ENCODE measurements around the gene ELAVL3. TPM values are rescaled to one million over a fixed set of nuclear protein-coding genes. Genes with fewer than 3 reads are reported as not detected.
A peak's percentile ranks its signal among the peaks of the same experiment; 100 is the strongest.
"Not testable (repeated sequence)": the region's sequence is repeated elsewhere in the genome, so short reads cannot be mapped to it uniquely, and the experiment has no call there.

The ELAVL3 gene
- total RNA-seq, 1 experiment from 2014 or later, result not detected

GRCh38 chr19:11406703-11407236, 74.1 kb downstream of the ELAVL3 start:
- not testable (repeated sequence) for DNase-seq (ENCODE audit: low read depth)

DNA sequence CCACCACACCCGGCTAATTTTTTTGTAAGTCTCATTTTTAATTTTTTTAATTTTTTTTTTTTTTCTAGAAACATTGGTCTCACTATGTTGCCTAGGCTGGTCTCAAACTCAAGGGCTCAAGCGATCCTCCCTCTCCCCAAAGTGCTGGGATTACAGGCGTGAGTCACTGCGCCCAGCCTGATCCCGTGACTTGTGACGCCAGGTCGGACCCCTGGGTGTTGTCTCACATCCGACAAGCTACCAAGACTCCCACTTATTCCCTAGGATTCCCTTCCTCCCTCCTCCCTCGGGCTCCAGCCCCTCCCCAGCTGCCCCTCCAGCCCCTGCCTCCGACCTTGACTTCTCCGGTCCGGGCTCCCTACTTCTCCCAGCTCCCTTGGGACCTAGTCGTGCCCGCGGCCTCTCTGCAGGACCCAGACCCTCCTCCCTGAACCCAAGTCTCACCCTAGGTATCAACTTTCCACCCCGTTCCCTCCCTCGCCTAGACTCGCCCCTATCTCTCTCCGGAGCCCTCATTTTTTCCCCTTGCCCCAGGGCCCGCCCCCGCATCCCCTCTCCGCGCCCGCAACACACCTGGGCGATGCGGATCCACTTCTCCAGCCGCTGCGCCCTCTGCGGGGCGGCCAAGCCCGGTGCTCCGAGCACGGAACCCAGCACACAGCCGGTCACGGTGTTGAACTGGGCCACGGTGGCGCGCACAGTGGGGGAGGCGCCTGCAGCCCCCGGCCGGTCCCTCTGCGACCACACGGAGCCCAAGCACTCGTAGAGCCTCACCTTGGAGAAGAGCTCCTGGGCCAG, 74.8 kb downstream of the ELAVL3 start:
- DNase-seq (ENCODE audit: low read depth), result peak; percentile 37

GRCh38 chr19:11404588-11405222, 76.1 kb downstream of the ELAVL3 start:
- DNase-seq (ENCODE audit: low read depth), result no peak

DNA sequence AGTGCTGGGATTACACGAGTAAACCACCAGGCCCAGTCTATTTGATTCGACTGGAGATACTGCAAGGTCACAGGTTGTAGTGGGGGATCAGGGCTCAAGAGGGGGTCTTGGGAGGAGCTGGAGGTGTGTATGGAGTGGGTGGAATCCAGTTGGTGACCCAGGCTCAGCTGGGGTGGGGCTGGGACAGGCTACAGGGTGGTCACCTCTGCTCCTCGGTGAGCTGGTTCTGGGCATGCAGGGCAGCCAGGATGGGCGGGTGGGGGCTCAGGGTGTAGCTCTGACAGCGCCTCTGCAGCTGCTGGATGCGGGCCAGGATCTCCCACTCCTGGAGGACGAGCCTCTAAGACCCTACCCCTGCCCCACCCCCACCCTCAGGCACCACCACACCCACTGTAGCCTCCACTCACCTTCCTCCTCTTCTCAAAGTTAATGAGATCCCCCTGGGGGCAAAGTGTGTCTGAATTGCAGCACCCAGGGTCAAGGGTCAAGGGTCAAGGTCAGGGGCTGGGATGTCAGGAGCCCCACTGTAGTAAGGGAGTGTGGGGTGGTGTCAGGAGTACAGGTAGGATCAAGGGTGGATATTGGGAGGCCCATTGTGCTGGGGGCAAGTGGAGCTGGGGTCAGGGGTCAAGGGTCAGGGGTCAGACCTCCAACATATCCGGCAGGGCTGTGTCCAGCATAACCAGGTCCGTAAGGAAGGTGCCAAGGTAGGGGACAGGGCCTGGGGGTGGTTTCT, 78.9 kb downstream of the ELAVL3 start:
- no peak for DNase-seq (ENCODE audit: low read depth)

Other genes starting within 250 kb of the ELAVL3 start
- not detected in 2 replicates for gene ANGPTL8, start 241.4 kb downstream of the ELAVL3 start, total RNA-seq (2014; rRNA removed; shearing (Covaris generic))
- gene DOCK6, start 218.5 kb downstream of the ELAVL3 start, total RNA-seq (2014; rRNA removed; shearing (Covaris generic)), result 2.9 and 4.3 TPM in 2 replicates
- not detected in 2 replicates for gene TSPAN16, start 184.9 kb downstream of the ELAVL3 start, total RNA-seq (2014; rRNA removed; shearing (Covaris generic))
- 0.86 and 1.2 TPM in 2 replicates for gene RAB3D, start 141.4 kb downstream of the ELAVL3 start, total RNA-seq (2014; rRNA removed; shearing (Covaris generic))
- 124 and 181 TPM in 2 replicates for gene TMEM205, start 134.8 kb downstream of the ELAVL3 start, total RNA-seq (2014; rRNA removed; shearing (Covaris generic))
- gene CCDC159, start 134.5 kb downstream of the ELAVL3 start, total RNA-seq (2014; rRNA removed; shearing (Covaris generic)), result 0.63 and 0.68 TPM in 2 replicates
- gene PLPPR2, start 125.6 kb downstream of the ELAVL3 start, total RNA-seq (2014; rRNA removed; shearing (Covaris generic)), result 5.2 and 12.1 TPM in 2 replicates
- gene SWSAP1, start 106.4 kb downstream of the ELAVL3 start, total RNA-seq (2014; rRNA removed; shearing (Covaris generic)), result 0.57 and 1.4 TPM in 2 replicates
- 1.7 and 2.8 TPM in 2 replicates for gene EPOR, start 96.7 kb downstream of the ELAVL3 start, total RNA-seq (2014; rRNA removed; shearing (Covaris generic))
- not detected in 2 replicates for gene RGL3, start 61.7 kb downstream of the ELAVL3 start, total RNA-seq (2014; rRNA removed; shearing (Covaris generic))
- gene ODAD3, start 45.9 kb downstream of the ELAVL3 start, total RNA-seq (2014; rRNA removed; shearing (Covaris generic)), result not detected in 2 replicates
- 83.6 and 85.8 TPM in 2 replicates for gene PRKCSH, start 45.4 kb downstream of the ELAVL3 start, total RNA-seq (2014; rRNA removed; shearing (Covaris generic))
- gene ZNF653, start 24.8 kb upstream of the ELAVL3 start, total RNA-seq (2014; rRNA removed; shearing (Covaris generic)), result 6.3 and 10.3 TPM in 2 replicates
- 66.3 and 96.0 TPM in 2 replicates for gene ECSIT, start 48.1 kb upstream of the ELAVL3 start, total RNA-seq (2014; rRNA removed; shearing (Covaris generic))
- gene CNN1, start 57.8 kb upstream of the ELAVL3 start, total RNA-seq (2014; rRNA removed; shearing (Covaris generic)), result 7.2 and 9.3 TPM in 2 replicates
- gene ELOF1, start 78.2 kb upstream of the ELAVL3 start, total RNA-seq (2014; rRNA removed; shearing (Covaris generic)), result 79.0 and 99.9 TPM in 2 replicates
- 0.45 and 0.97 TPM in 2 replicates for gene ACP5, start 96.6 kb upstream of the ELAVL3 start, total RNA-seq (2014; rRNA removed; shearing (Covaris generic))
- 15.4 and 23.0 TPM in 2 replicates for gene ZNF627, start 116.4 kb upstream of the ELAVL3 start, total RNA-seq (2014; rRNA removed; shearing (Covaris generic))

Data from Daoy (cell line).